Endometrial microvascular endothelial cells (primary cell): ENCODE measurements around the gene UBQLN1. TPM values are rescaled to one million over a fixed set of nuclear protein-coding genes. Genes with fewer than 3 reads are reported as not detected.
"Not testable (repeated sequence)": the region's sequence is repeated elsewhere in the genome, so short reads cannot be mapped to it uniquely, and the experiment has no call there.

Source experiments
- in situ Hi-C: cut with HindIII; loops from 2 replicates; pipeline ENCODE4 v1.10.0; 2017; ENCODE audit warnings: low sequenced_read_pairs, low pct_unique_long_range_greater_than_20kb; ENCODE audit errors: inconsistent ontology term
- total RNA-seq: library from RNA; depleted of rRNA; stranded (reverse); fragments of >200 nt; gene quantifications from one replicate; pipeline ENCODE4 v1.2.3, GENCODE V29; 2015; ENCODE audit errors: inconsistent ontology term

The UBQLN1 gene
- total RNA-seq, 1 donor from 2014 or later: 115 TPM

GRCh38 chr9:83646500-83647239 is 61.1 kb downstream of the UBQLN1 start:
- in situ Hi-C loops: no loop called here

DNA sequence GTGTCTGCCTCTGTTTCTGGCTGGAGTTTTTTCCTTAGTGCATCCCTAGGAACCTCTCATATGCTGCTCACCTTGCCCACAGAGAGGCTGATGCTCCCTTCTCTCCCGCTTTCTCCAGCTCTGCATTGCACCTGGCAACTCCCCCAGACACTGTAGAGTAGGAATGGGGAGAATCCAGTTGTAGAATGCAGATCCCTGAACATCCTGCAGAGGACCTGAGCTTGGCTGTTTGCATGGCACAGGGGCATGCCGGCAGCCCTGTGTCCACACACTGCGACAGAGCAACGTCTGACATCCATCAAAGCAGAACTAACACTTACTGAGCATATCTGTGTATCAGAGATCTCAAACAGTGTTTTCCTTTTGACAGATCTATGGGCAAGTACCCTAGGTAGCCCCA is 65.0 kb downstream of the UBQLN1 start:
- in situ Hi-C loops: no loop called here

GRCh38 chr9:83639266-83639665 is 68.5 kb downstream of the UBQLN1 start:
- in situ Hi-C loops: no loop called here

DNA sequence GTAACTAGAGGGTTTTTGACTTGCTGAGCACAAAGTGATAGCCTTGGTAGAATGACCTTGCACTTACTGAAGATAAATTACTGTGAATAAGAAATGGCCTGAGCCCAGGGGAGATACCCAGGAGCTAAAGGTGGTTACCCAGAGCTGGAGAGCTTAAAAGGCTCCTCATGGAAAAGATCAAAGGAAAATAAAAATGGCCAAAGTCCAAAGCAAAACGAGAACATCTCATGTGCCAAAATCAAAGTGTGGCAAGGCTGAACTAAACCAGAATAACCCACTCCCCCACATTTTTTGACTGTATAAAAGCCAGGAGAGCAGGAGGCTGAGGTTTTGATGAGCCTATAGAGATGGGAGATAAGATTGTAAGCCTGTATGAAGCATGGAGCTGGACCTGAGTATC is 70.4 kb downstream of the UBQLN1 start:
- in situ Hi-C loops: no loop called here

GRCh38 chr9:83636813-83637212 is 70.9 kb downstream of the UBQLN1 start:
- in situ Hi-C loops: no loop called here

DNA sequence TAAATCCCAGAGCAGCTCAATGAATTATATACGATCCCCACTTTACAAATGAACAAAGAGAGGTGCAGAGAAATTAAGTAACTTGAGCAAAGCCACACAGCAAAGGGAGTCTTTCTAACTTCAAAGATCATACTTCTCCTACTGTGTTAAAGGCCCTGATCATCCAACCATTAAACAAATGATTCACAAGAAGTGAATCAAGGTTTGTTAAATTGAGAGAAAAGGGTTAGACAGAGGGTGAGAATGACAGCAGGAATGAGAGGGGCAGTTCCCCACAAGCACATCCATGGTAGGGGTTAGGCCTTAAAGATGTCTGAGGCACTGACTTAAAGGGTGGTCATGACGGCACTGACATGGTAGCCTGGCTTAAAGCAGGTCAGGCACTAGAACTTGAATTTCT is 74.1 kb downstream of the UBQLN1 start:
- in situ Hi-C loops: no loop called here

- in situ Hi-C loops: no loop called here
Observed at GRCh38 chr9:83633255-83633654, 74.5 kb downstream of the UBQLN1 start.

DNA sequence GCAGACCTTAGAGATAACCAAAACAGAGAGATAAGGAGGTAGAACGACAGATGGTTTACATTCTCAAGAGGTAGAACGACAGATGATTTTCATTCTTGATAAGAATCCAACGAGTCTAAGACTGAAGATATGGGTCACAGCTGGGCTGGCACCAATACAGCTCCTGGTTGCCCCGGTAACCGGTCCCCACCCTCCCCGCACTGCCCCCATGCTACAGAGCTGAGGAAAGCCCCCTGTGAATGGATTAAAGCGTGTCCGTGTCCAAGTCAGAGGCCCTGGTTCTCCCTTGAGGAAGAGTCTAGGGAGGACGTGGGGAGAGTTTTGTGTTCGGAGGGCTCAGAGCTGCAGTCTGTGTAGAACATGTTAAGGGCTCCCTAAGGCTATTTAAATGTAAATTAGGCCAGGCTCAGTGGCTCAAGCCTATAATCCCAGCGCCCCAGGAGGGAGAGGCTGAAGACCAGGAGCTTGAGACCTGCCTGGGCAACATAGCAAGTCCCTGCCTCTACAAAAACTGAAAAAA is 76.8 kb downstream of the UBQLN1 start:
- in situ Hi-C loops: no loop called here

- in situ Hi-C loops: no loop called here
Observed at GRCh38 chr9:83629433-83630104, 78.2 kb downstream of the UBQLN1 start.

DNA sequence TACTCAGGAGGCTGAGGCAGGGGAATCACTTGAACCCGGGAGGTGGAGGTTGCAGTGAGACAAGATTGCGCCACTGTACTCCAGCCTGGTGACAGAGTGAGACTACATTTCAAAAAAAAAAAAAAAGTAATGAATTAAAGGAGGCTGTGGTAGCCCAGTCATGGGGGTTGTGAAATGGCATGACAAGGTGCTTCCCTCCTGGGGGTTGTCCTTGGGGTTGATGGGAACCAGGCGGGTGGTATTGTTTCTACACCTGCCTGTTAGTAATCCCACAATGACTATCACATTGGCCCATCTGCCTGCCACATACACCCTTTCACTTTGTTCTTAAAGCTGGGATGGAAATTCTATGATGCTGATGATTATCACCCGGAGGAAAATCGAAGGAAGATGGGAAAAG is 79.2 kb downstream of the UBQLN1 start:
- in situ Hi-C loops: no loop called here

DNA sequence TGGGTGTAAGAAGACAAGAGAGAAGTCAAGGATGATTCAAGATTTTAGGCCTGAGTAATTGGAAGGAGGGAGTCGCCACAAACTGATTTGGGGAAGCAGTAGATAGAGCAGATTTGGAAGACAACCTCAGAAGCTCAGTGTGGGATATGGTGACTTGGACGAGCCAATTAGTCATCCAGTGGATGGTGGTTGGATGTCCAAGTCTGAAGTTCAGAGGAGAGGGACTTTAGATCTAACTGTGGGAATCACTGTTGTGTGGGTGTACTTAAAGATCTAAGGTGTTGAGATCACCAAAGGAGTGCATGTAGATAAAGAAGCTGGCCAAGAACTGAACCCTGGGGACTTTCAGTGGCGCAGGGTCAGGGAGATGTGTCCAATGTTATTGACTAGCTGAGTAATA is 82.6 kb downstream of the UBQLN1 start:
- in situ Hi-C loops: no loop called here

GRCh38 chr9:83623679-83624076 is 84.1 kb downstream of the UBQLN1 start:
- in situ Hi-C loops: no loop called here

DNA sequence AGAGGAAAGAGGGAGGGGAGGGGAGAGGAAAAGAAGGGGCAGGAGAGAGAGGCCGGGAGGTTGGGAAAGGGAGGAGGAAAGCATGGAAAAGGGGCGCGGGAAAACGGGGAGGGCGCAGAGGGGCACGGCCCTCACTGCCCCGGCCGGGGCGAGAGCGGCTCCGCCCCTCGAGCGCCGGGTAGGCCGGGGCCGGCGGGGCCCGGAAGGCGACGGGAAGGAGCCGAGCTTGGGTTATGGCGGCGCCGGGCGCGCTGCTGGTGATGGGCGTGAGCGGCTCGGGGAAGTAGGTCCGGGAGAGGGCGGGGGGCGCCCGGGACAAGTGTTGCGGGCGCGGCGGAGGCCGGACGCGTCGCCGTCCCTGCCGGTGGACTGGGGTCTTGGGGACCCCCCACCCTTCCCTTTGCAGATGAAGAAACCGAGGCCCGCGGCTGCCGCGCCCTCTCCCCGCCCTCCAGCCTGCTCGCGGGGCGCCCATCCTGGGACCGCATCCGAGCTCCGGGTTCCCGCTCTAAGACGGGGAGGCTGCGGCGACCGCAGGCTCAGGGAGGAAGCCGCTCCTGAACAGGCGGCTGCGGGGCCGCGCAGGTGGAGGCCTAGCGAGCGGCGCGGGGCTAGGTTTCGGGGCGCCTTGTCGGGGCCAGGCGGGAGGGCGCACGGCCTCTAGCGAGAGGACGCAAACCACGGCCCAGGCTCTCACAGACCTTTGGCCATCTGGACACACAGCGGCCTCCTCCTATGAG is 84.6 kb downstream of the UBQLN1 start, which contains the start of gene IDNK:
Gene IDNK (plus strand): TSS at position 205 of the 740 bp plus-strand sequence. CDS start 29 bp downstream, at position 234.
- in situ Hi-C loops: no loop called here

DNA sequence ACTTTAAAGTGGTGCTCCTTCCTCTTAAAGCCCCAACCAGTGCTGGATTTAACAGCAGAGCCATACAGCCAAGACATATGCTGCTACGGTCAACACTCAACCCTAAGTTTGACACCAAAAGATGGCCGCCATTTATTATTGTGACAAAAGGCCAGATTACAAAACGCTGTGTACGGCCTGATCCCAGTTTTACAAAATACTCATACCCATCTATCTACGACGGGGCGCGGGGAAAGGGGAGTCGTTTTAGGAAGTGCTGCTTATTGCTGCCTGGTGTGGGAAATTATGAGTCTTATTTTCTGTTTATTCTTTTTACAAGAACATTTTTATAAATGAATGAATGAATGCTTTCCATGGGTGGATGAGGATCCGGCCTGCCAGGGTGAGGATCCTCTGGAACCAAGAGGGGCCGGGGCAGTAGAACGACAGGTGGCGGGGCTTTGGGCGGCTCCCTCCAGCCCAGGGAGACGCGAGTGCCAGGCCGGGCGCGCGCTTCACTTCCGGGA is 85.3 kb downstream of the UBQLN1 start:
- in situ Hi-C loops: no loop called here

- in situ Hi-C loops: no loop called here
Observed at GRCh38 chr9:83620841-83621636, 86.7 kb downstream of the UBQLN1 start.

- in situ Hi-C loops: no loop called here
Observed at GRCh38 chr9:83617299-83617698, 90.5 kb downstream of the UBQLN1 start.

- in situ Hi-C loops: not testable (repeated sequence)
Observed at GRCh38 chr9:83613298-83613697, 94.5 kb downstream of the UBQLN1 start.
